Hepatic stellate cell (primary cell): ENCODE results near the gene CES5A.
"Not testable (repeated sequence)": the region's sequence is repeated elsewhere in the genome, so short reads cannot be mapped to it uniquely, and the experiment has no call there.

Experiments
- DNase-seq: peaks from one replicate; pipeline ENCODE4 v3.0.0; 2011; ENCODE audit warnings: low spot score

CES5A gene

DNA sequence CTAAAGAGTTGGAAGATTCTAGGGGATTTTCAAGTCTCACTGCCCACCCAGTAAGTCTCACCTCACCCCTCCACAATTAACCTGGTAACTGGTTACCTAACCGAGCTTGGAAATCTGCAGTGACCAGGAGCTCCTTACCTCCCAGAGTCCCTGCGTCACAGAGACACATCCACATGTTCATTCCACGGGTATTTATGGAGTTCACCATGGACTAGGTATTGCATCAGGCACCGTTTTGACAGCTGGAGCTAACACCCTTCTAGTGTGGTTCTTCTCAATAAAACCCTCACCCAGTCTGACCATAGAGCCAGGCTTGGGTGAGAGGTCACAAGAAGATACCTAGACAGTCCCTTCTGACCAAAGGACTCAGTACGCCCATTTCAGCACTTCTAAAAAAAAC lies 2.1 kb downstream of the CES5A start:
- DNase-seq = no peak

GRCh38 chr16:55872130-55872529 lies 3.0 kb downstream of the CES5A start:
- no peak for DNase-seq

- DNase-seq = no peak
Measured at GRCh38 chr16:55871411-55872038, 3.6 kb downstream of the CES5A start.

GRCh38 chr16:55868980-55869379 lies 6.2 kb downstream of the CES5A start:
- DNase-seq = no peak

DNA sequence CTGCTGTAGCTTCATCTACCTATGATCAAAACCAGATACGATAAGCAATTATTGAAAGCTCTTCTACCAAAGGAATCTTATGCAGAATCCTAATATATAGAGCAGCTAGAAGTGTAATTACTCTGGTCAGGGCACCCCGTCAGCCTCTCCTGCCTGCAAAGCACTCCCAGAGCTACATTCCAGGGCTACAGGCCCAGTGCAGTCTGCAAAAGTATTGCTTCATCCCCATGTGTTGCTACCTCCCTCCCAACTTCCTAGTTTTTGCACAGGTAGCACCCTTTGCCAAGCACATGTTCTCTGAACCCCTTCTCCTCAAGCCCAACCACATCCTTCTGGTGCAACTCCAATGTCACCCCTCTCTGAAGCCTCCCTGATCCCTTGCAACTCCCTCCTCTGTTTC lies 7.0 kb downstream of the CES5A start:
- no peak for DNase-seq

DNA sequence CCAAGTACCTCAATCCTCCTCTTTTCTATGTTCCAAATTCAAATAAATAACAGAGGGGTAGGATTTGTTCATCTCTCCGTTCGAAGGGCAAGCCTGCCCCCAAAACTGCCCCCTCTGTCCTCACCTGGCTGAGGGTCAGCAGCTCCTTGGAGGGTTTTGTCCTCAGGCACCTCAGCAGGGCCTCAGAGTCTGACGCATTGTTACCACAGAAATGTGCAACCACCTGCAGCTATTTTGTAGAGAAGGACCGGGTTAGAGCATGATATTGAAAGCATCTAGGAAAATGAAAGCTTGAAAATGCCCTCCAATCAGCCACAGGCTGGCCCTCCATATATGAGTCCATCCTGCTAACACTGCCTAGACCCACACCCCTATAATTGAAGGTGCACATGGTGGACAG lies 13.9 kb downstream of the CES5A start:
- no peak for DNase-seq

DNA sequence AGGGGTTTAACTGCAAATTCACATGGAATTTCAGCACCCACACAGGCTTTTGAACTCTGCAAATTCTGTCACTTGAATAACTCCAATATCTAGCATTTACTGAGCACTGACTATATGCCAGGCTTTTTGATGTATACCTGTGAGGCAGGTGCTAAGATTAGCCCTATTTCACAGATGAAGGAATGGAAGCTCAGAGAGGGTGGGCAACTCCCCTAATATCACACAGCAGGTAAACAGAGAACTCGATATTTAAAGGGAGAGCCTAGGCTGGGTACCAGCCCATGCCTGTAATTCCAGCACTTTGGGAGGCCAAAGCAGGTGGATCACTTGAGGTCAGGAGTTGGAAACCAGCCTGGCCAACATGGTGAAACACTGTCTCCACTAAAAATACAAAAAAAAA lies 17.5 kb downstream of the CES5A start:
- DNase-seq = not testable (repeated sequence)

DNA sequence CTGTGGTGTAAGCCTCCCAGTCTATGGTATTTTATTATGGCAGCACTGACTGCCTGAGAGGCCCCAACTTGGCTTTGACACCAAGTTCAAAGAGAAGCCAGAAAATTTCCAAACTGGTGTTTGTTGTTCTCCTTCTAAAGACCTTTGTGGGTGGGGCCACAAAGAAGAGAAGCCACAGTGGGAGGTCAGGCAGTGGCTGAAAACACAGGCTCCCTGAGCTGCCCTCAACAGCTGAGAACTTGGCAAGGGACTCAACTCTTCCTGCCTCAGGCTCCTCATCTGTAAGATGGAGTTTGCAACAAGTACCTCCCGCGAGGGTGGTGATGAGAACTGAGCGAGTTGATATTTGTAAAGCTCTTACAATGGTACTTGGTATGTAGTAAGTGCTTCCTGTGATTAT lies 18.2 kb downstream of the CES5A start:
- DNase-seq = no peak

GRCh38 chr16:55853114-55853513 lies 22.1 kb downstream of the CES5A start:
- DNase-seq = no peak

DNA sequence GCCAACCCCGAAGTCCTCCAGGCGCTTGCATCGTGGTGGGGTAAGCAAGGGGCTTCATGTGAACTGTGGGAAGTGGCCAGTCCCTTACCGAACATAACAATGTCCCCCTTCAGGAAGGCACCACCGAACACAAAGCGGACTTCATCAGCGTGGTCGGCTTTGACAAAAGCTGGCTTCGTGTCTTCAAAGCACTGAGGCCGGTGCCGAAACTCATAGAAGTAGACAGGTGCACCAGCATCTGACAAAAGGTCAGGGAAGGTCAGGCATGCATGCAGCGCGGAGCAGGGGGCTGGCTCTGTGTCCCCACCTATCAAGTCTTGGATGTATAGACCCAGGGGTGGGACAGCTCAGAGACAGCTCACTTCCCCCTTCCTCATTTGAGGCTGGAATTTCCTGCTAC lies 25.6 kb downstream of the CES5A start:
- DNase-seq = no peak

- DNase-seq = no peak
Measured at GRCh38 chr16:55846598-55847346, 28.4 kb downstream of the CES5A start.

GRCh38 chr16:55843105-55843395 lies 32.1 kb downstream of the CES5A start:
- no peak for DNase-seq

GRCh38 chr16:55842369-55843104 lies 32.6 kb downstream of the CES5A start:
- peak; percentile 53 for DNase-seq

GRCh38 chr16:55839115-55839514 lies 36.1 kb downstream of the CES5A start:
- no peak for DNase-seq

DNA sequence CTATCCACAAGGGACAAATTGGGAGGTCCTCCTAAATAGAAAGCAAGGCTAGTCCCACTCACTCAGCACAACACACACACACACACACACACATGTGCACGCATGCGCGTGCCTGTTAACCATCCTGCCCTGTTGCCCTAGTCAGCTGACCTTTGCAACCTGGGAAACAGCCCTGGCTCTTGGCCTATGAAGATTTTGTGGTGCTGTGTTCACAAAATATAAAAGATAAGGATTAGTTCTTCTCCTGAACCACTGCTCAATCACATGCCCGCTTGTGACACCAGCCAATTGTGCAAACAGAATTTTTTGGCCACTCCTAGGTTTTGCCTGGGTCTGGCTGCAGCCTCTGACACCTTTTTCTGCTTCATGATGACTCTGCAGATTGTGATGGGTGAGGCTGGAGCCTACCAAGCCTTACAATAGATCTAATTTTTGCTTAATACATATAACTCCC lies 39.0 kb downstream of the CES5A start:
- no peak for DNase-seq

DNA sequence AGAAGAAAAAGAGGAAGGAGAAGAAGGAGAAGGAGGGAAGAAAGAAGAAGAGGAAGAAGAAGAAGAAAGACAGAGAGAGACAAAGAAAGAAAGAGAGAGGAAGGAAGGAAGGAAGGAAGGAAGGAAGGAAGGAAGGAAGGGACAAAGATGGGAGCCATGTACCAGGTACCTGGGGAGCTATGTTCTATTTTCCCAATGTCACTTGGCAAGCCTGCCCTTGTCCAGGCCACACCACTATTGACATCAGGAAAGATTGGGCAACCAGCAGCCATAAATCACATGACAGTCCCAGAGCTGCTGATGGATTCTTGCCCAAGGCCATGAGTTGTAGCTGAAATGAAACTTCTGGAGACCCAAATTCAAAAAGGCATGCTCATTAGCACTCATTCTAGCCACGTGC lies 39.6 kb downstream of the CES5A start:
- no peak for DNase-seq

DNA sequence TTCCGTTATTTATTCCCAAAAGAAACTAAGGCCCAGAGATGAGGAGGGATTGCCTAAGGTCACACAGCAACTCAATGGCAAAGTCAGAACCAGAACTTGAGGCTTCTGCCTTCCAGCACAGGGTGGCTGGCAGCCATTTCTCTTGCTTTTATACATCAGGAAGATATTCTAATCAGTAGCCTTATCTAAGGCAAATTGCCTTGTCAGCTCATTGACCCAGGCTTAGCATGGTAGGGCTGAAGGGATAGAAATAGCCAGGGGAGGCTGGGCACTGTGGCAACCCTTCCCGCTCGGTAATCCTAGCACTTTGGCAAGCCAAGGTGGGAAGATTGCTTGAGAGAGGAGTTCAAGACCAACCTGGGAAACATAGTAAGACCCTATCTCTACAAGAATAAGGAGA lies 40.0 kb downstream of the CES5A start:
- DNase-seq = not testable (repeated sequence)

GRCh38 chr16:55834049-55834448 lies 41.1 kb downstream of the CES5A start:
- no peak for DNase-seq

DNA sequence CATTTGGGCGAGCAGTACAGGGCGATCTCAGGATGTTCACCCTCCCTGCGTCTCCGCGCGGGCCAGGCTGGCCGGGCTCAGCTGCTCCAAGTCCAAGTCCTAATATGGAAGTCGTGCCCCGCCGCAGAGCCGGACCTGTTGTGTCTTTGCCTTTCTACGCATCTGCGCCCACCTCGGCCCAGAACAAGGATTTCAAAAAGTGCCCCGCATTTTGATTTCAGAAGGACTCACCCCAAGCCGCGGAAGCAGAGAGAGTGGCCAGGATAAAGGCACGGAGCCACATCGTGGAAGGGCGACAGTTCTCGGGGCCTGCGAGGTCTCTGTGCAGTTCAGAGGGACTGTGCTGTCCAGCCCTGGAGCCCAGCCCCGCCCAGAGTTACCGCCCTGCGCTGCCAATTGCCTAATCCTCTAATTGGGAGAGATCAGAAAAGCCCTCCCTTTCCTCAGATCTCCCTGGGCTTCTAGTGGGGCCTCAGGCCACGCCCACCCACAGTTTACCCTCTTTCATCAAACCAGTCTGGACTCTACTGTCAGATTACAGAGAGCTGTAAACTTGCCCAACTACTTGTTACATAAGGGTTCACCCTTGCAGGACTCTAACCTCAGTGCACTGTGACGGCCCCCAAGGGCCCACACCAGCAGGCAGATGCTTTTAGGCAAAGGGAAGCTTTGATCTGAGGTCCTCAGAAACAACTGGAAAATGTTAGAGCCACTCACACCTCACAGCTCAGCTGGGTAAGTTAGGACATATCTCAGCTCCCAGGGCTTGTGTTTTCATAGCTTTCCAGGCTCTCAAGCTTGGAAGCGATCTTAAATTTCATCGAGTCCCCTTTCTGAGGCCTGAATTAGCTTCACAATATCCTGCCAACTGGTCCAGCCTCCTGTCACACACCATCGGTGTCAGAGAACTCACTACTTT lies 42.1 kb downstream of the CES5A start, which contains the start of gene CES1:
Gene CES1, minus strand, starts transcription at position 324 of the 919 bp plus-strand sequence. Its CDS starts 41 bp downstream, at position 283.
- no peak for DNase-seq

DNA sequence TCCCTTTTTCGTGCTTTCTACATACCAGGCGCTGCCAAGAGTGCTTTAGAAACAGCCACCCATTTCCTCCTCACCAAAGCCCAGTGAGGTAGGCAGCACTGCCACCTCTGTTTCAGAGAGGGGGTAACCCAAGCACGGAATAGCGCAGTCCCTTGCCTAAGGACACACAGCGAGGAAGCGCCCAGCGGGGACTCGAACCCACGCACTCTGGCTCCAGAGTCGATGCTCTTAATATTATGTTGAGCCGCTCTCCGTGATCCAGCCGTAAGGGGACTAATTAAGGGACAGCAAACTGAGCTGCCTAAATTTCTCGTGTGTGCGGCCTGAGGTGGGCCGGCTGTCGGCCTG lies 42.8 kb downstream of the CES5A start:
- no peak for DNase-seq

- no peak for DNase-seq
Measured at GRCh38 chr16:55830658-55831294, 44.4 kb downstream of the CES5A start.

- DNase-seq = not testable (repeated sequence)
Measured at GRCh38 chr16:55829232-55829631, 45.9 kb downstream of the CES5A start.
